H1 (cell line): Measurements from ENCODE around the gene FOXE1. TPM values are rescaled to one million over a fixed set of nuclear protein-coding genes. Genes with fewer than 3 reads are reported as not detected.

ENCODE experiments used
- CTCF ChIA-PET: fragments of 300-600 bp; sonication (Branson Sonifier 250); formaldehyde crosslinking; loops from one replicate; lab custom pipeline; 2021; ENCODE audit not compliant: partially characterized antibody; lab: Charles Lee
- POLR2A ChIA-PET: fragments of 300-600 bp; sonication (Branson Sonifier 250); formaldehyde crosslinking; loops from one replicate; lab custom pipeline; 2021; ENCODE audit warnings: inconsistent platforms; ENCODE audit not compliant: partially characterized antibody; lab: Charles Lee
- DNase-seq, 2 experiments: peaks; one replicate each; pipeline versions ENCODE4 v3.0.0 to v3.0.0-alpha.2; 2010 to 2022; ENCODE audit warnings: low spot score in 2 of 2, low read depth in 1 of 2, mixed read lengths in 1 of 2
- FAIRE-seq: peaks from 2 replicates; lab custom pipeline; 2011; peaks lifted over from hg19 to GRCh38; lab: Jason Lieb, UNC
- H2AFZ ChIP-seq: 2 replicates; pipeline ENCODE4 v1.8.1; 2012; ENCODE audit warnings: low read length, inconsistent platforms
- H2AK5ac ChIP-seq: 2 replicates; pipeline ENCODE4 v1.6.1; 2013; ENCODE audit warnings: low read depth, low read length
- H2BK120ac ChIP-seq: replicated peaks from 2 replicates; pipeline ENCODE3; 2013; ENCODE audit warnings: low read depth, low read length, inconsistent platforms
- H2BK12ac ChIP-seq: 2 replicates; pipeline ENCODE4 v1.6.1; 2013; ENCODE audit warnings: low read depth, low read length
- H2BK15ac ChIP-seq: 2 replicates; pipeline ENCODE4 v1.6.1; 2013; ENCODE audit warnings: low read length
- H2BK20ac ChIP-seq: 2 replicates; pipeline ENCODE4 v1.6.1; 2013; ENCODE audit warnings: low read length
- H2BK5ac ChIP-seq: 2 replicates; pipeline ENCODE4 v1.6.1; 2013; ENCODE audit warnings: low read depth, low read length
- H3K14ac ChIP-seq: 2 replicates; pipeline ENCODE4 v1.6.1; 2013; ENCODE audit warnings: inconsistent platforms; ENCODE audit not compliant: insufficient read length
- H3K18ac ChIP-seq: 2 replicates; pipeline ENCODE4 v1.6.1; 2013; ENCODE audit warnings: low read length; ENCODE audit errors: extremely low read depth
- H3K23ac ChIP-seq: 2 replicates; pipeline ENCODE4 v1.6.1; 2013; ENCODE audit warnings: inconsistent platforms; ENCODE audit not compliant: insufficient read length
- H3K23me2 ChIP-seq: 2 replicates; pipeline ENCODE4 v1.6.1; 2013; ENCODE audit warnings: low read depth, low read length
- H3K27ac ChIP-seq: 2 replicates; pipeline ENCODE4 v1.6.1; 2011; ENCODE audit warnings: low read depth, low read length, inconsistent platforms
- H3K27me3 ChIP-seq, 4 experiments: replicated peaks in 1 of 4; 1 replicate in 1 of 4; 2 replicates in 3 of 4; pipeline versions ENCODE4 v1.6.1 to v1.8.1; 2011 to 2013; ENCODE audit warnings: low read length in 3 of 4, mild to moderate bottlenecking in 3 of 4, inconsistent platforms in 2 of 4, mixed read lengths in 2 of 4, moderate library complexity in 1 of 4; ENCODE audit not compliant: control insufficient read depth in 3 of 4, insufficient read depth in 3 of 4; ENCODE audit errors: extremely low read depth in 1 of 4
- H3K36me3 ChIP-seq, 4 experiments: 2 replicates each; pipeline versions ENCODE4 v1.6.1 to v1.8.1; 2011 to 2013; ENCODE audit warnings: mild to moderate bottlenecking in 4 of 4, low read length in 3 of 4, moderate library complexity in 2 of 4, control low read depth in 1 of 4, inconsistent platforms in 1 of 4; ENCODE audit not compliant: insufficient read depth in 4 of 4, control insufficient read depth in 2 of 4
- H3K4ac ChIP-seq: replicated peaks from 2 replicates; pipeline ENCODE3; 2013; ENCODE audit warnings: low read length, low read depth, mixed read lengths, inconsistent platforms; ENCODE audit not compliant: insufficient read length
- H3K4me1 ChIP-seq, 4 experiments: replicated peaks in 1 of 4; 1 replicate in 1 of 4; 2 replicates in 3 of 4; pipeline versions ENCODE4 v1.6.1 to v1.8.1; 2011 to 2013; ENCODE audit warnings: low read length in 3 of 4, inconsistent platforms in 2 of 4, mixed read lengths in 1 of 4; ENCODE audit not compliant: insufficient read depth in 4 of 4, control insufficient read depth in 3 of 4
- H3K4me2 ChIP-seq, 2 experiments: 2 replicates each; pipeline versions ENCODE4 v1.6.1 to v1.8.1; 2011 to 2013; ENCODE audit warnings: low read depth in 2 of 2, low read length in 2 of 2, control low read depth in 1 of 2, inconsistent platforms in 1 of 2, mild to moderate bottlenecking in 1 of 2; ENCODE audit not compliant: insufficient read depth in 1 of 2
- H3K4me3 ChIP-seq, 4 experiments: fragments of 200-600, 300-600 bp in 1 of 4; sonication (generic), shearing (Covaris generic), sonication (Bioruptor Twin) in 1 of 4; 2 replicates each; pipeline versions ENCODE4 v1.5.1 to v1.8.1; 2011 to 2016; ENCODE audit warnings: low read length in 4 of 4, low read depth in 3 of 4, control low read depth in 2 of 4, inconsistent platforms in 2 of 4, mild to moderate bottlenecking in 2 of 4, mixed read lengths in 1 of 4, moderate library complexity in 1 of 4; ENCODE audit not compliant: insufficient read depth in 2 of 4; ENCODE audit errors: extremely low read depth in 1 of 4
- H3K56ac ChIP-seq: replicated peaks from 2 replicates; pipeline ENCODE3; 2013; ENCODE audit warnings: low read depth, mild to moderate bottlenecking, mixed read lengths, low read length, inconsistent platforms; ENCODE audit not compliant: insufficient read length
- H3K79me1 ChIP-seq: 2 replicates; pipeline ENCODE4 v1.6.1; 2013; ENCODE audit warnings: low read depth, low read length, control low read depth
- H3K79me2 ChIP-seq, 2 experiments: 2 replicates each; pipeline versions ENCODE4 v1.6.1 to v1.8.1; 2012 to 2013; ENCODE audit warnings: low read length in 2 of 2, mild to moderate bottlenecking in 2 of 2, inconsistent platforms in 1 of 2; ENCODE audit not compliant: insufficient read depth in 2 of 2, control insufficient read depth in 1 of 2
- H3K9ac ChIP-seq, 4 experiments: replicated peaks in 1 of 4; 1 replicate in 1 of 4; 2 replicates in 3 of 4; pipeline versions ENCODE4 v1.6.1 to v1.8.1; 2011 to 2013; ENCODE audit warnings: low read depth in 3 of 4, low read length in 3 of 4, control low read depth in 2 of 4, mild to moderate bottlenecking in 2 of 4, moderate library complexity in 2 of 4, inconsistent platforms in 1 of 4; ENCODE audit errors: extremely low read depth in 1 of 4
- H3K9me3 ChIP-seq, 2 experiments: 2 replicates each; pipeline versions ENCODE4 v1.6.1 to v1.8.1; 2012 to 2013; ENCODE audit warnings: mild to moderate bottlenecking in 2 of 2, moderate library complexity in 2 of 2, control low read depth in 1 of 2, inconsistent platforms in 1 of 2, low read depth in 1 of 2, low read length in 1 of 2, mixed read lengths in 1 of 2; ENCODE audit not compliant: insufficient read depth in 2 of 2
- H4K20me1 ChIP-seq, 2 experiments: replicated peaks in 1 of 2; 2 replicates each; pipeline versions ENCODE3 to v1.8.1; 2011 to 2013; ENCODE audit warnings: inconsistent platforms in 2 of 2, low read length in 2 of 2, mild to moderate bottlenecking in 1 of 2; ENCODE audit not compliant: insufficient read depth in 2 of 2, control insufficient read depth in 1 of 2
- H4K5ac ChIP-seq: 2 replicates; pipeline ENCODE4 v1.6.1; 2013; ENCODE audit warnings: low read length, low read depth, mixed read lengths, inconsistent platforms; ENCODE audit not compliant: insufficient read length
- H4K8ac ChIP-seq: 2 replicates; pipeline ENCODE4 v1.8.0; 2013; ENCODE audit warnings: mild to moderate bottlenecking, moderate library complexity, low read length, inconsistent platforms; ENCODE audit not compliant: insufficient read depth; ENCODE audit errors: extremely low read depth
- H4K91ac ChIP-seq: replicated peaks from 2 replicates; pipeline ENCODE3; 2013; ENCODE audit warnings: low read length, mixed read lengths, inconsistent platforms; ENCODE audit not compliant: insufficient read length
- E2F6 ChIP-seq: IDR thresholded peaks from 2 replicates; pipeline ENCODE4 v1.6.1; 2012; ENCODE audit warnings: inconsistent platforms
- EP300 ChIP-seq, 2 experiments: IDR thresholded peaks; 1 replicate in 1 of 2; 2 replicates in 1 of 2; pipeline ENCODE4 v1.6.1; 2011 to 2012; ENCODE audit warnings: low read depth in 2 of 2, low read length in 2 of 2, mild to moderate bottlenecking in 2 of 2, borderline replicate concordance in 1 of 2, inconsistent platforms in 1 of 2, moderate library complexity in 1 of 2
- NANOG ChIP-seq: IDR thresholded peaks from 2 replicates; pipeline ENCODE4 v1.6.1; 2011; ENCODE audit warnings: low read length, low read depth, mild to moderate bottlenecking, inconsistent platforms; ENCODE audit not compliant: insufficient read depth, poor library complexity, severe bottlenecking
- POLR2A ChIP-seq, 2 experiments: IDR thresholded peaks; 1 replicate in 1 of 2; 2 replicates in 1 of 2; pipeline ENCODE4 v1.6.1; 2011; ENCODE audit warnings: low read depth in 2 of 2, low read length in 2 of 2, mild to moderate bottlenecking in 2 of 2; ENCODE audit errors: control extremely low read depth in 1 of 2
- TCF12 ChIP-seq: IDR thresholded peaks from 2 replicates; pipeline ENCODE4 v1.6.1; 2011; ENCODE audit warnings: low read depth, mild to moderate bottlenecking, low read length
- USF2 ChIP-seq: IDR thresholded peaks from 2 replicates; pipeline ENCODE4 v1.6.1; 2011; ENCODE audit warnings: low read length, improper control_type of control experiment
- polyA plus RNA-seq, 7 experiments: library from polyadenylated mRNA; depleted of rRNA in 3 of 7; stranded (reverse) in 5 of 7; unstranded in 2 of 7; fragments of >200 nt in 5 of 7; fragments of 200-250 nt in 2 of 7; gene quantifications; 1 replicate in 5 of 7; 2 replicates in 1 of 7; 4 replicates in 1 of 7; pipeline versions ENCODE4 v1.2.1 to v1.2.3, GENCODE V29; 2011 to 2013; ENCODE audit warnings: missing spikeins in 2 of 7, mixed read lengths in 2 of 7
- total RNA-seq: library from RNA; stranded (reverse); fragmentation: NEBNext Ultra II Directional; extraction: Animal tissue kit (Norgen Biotek cat#: 25700); gene quantifications from 2 replicates; pipeline ENCODE4 v1.2.1, GENCODE V29; 2021

Gene FOXE1
- total and polyA plus RNA-seq, 2 of the 8 experiments (the other 6 are each of a cell fraction or from before 2014, with no cell fraction given) = 0.03 TPM; not detected in 1

GRCh38 chr9:97840521-97840920 is 12.5 kb upstream of the FOXE1 start:
- Histone ChIP-seq H4K5ac (no peak overlapping the region), H3K36me3 (no peaks in the 10 kb centered on the region), H2AFZ (no peak overlapping the region), H2BK12ac (no peak overlapping the region), H3K56ac (no peak overlapping the region), H3K79me1 (no peaks in the 10 kb centered on the region), H3K18ac (no peak overlapping the region), H2AK5ac (no peak overlapping the region), H3K9ac (no peak overlapping the region), H3K4me3 (no peak overlapping the region), H3K23me2 (no peaks in the 10 kb centered on the region), H3K14ac (no peak overlapping the region), H3K4me1 (peaks cover 0 to 3% (median 0%) of the 10 kb centered on the region in 4 experiments; a peak in 1 of 7 replicates), H4K8ac (no peak overlapping the region), H3K27me3 (peaks cover 0 to 4% (median 2%) of the 10 kb centered on the region in 4 experiments; a peak in 3 of 7 replicates), H2BK15ac (no peak overlapping the region), H3K27ac (no peak overlapping the region), H4K20me1 (no peaks in the 10 kb centered on the region), H3K9me3 (no peaks in the 10 kb centered on the region), H3K4me2 (no peak overlapping the region), H3K79me2 (no peaks in the 10 kb centered on the region), H2BK120ac (no peak overlapping the region), H2BK20ac (no peak overlapping the region), H3K23ac (no peak overlapping the region), H2BK5ac (no peak overlapping the region), H3K4ac (no peak overlapping the region), H4K91ac (no peak overlapping the region)
- no peak for TF ChIP-seq TCF12
- TF ChIP-seq POLR2A (IDR thresholded peaks at IDR 0.05; ENCODE audit: control extremely low read depth in 1 of 2, low read depth in 2 of 2, low read length in 2 of 2) = no peak
- TF ChIP-seq EP300 (IDR thresholded peaks at IDR 0.05; ENCODE audit: borderline replicate concordance in 1 of 2, low read depth in 2 of 2, low read length in 2 of 2) = no peak
- TF ChIP-seq E2F6 = no peak
- TF ChIP-seq USF2 = no peak
- no peak for TF ChIP-seq NANOG
- DNase-seq = no peak
- CTCF ChIA-PET = interaction anchor here (0.7 kb wide), 1 partner anchor 50 kb away, joined by 3 read pairs; no protein-coding TSS in a partner anchor
- POLR2A ChIA-PET = no interaction called here
- FAIRE-seq = no peak
